ENCODE data around the gene SLC38A4. TPM values are rescaled to one million over a fixed set of nuclear protein-coding genes. Genes with fewer than 3 reads are reported as not detected.
"Not testable (repeated sequence)": the region's sequence is repeated elsewhere in the genome, so short reads cannot be mapped to it uniquely, and the experiment has no call there.

The SLC38A4 gene
- polyA plus RNA-seq, 4 donors, result 0.22 to 0.93 TPM; not detected in 2

- peaks cover 0 to 15% of the 10 kb centered on the region in 2 donors for H3K9me3 ChIP-seq (ENCODE audit: control insufficient read depth in 2 of 2, insufficient read depth in 1 of 2, low read depth in 1 of 2, low read length in 1 of 2)
- FAIRE-seq, result no peak
- no peaks in the 10 kb centered on the region for H3K36me3 ChIP-seq (ENCODE audit: control insufficient read depth in 3 of 3, insufficient read depth in 2 of 3, low read depth in 1 of 3, low read length in 3 of 3)
These were observed 62.6 kb downstream of the SLC38A4 start for GRCh38 chr12:46763230-46763629.

DNA sequence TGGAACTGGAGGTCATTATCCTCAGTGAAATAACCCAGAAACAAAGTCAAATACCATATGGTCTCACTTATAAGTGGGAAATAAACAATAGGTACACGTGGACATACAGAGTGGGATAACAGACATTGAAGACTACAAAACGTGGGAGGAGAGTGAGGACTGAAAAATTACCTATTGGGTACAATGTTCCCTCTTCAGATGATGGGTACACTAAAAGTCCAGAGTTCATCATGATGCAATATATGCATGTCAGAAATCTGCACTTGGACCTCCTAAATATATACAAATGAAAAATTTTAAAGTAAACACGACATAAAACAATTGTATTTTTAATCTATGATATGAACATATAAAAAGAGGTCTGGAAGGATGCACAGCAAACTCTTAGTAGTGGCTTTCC lies 71.2 kb downstream of the SLC38A4 start:
- no peak for DNase-seq

More at GRCh38 chr12:46763230-46763629, 62.6 kb downstream of the SLC38A4 start:
- no peak for DNase-seq
- Histone ChIP-seq H3K4me3 (ENCODE audit: low read depth in 1 of 3, low read length in 3 of 3) (no peak overlapping the region), H3K27me3 (ENCODE audit: control insufficient read depth in 3 of 3, insufficient read depth in 3 of 3, low read length in 3 of 3) (no peaks in the 10 kb centered on the region), H3K27ac (ENCODE audit: low read depth in 1 of 3, low read length in 2 of 3) (no peak overlapping the region), H3K4me1 (ENCODE audit: control insufficient read depth in 3 of 3, insufficient read depth in 2 of 3, low read depth in 1 of 3, low read length in 2 of 3) (no peaks in the 10 kb centered on the region)

GRCh38 chr12:46752396-46752795 lies 73.4 kb downstream of the SLC38A4 start:
- Histone ChIP-seq H3K36me3 (ENCODE audit: control insufficient read depth in 3 of 3, insufficient read depth in 2 of 3, low read depth in 1 of 3, low read length in 3 of 3) (no peaks in the 10 kb centered on the region), H3K27ac (ENCODE audit: low read depth in 1 of 3, low read length in 2 of 3) (no peak overlapping the region), H3K9me3 (ENCODE audit: control insufficient read depth in 2 of 2, insufficient read depth in 1 of 2, low read depth in 1 of 2, low read length in 1 of 2) (peaks cover 0 to 4% of the 10 kb centered on the region in 2 donors), H3K4me3 (ENCODE audit: low read depth in 1 of 3, low read length in 3 of 3) (no peak overlapping the region), H3K27me3 (ENCODE audit: control insufficient read depth in 3 of 3, insufficient read depth in 3 of 3, low read length in 3 of 3) (no peaks in the 10 kb centered on the region), H3K4me1 (ENCODE audit: control insufficient read depth in 3 of 3, insufficient read depth in 2 of 3, low read depth in 1 of 3, low read length in 2 of 3) (no peaks in the 10 kb centered on the region)
- DNase-seq (no peak), FAIRE-seq (no peak)
- WGBS, 3 donors, result 70 to 84% (median 80%) methylated on average over 2 of the region's 2 CpGs

More for the DNA sequence above, 71.2 kb downstream of the SLC38A4 start:
- FAIRE-seq, result no peak
- Histone ChIP-seq H3K4me1 (ENCODE audit: control insufficient read depth in 3 of 3, insufficient read depth in 2 of 3, low read depth in 1 of 3, low read length in 2 of 3) (no peaks in the 10 kb centered on the region), H3K4me3 (ENCODE audit: low read depth in 1 of 3, low read length in 3 of 3) (no peak overlapping the region), H3K9me3 (ENCODE audit: control insufficient read depth in 2 of 2, insufficient read depth in 1 of 2, low read depth in 1 of 2, low read length in 1 of 2) (peaks cover 0 to 19% of the 10 kb centered on the region in 2 donors), H3K27ac (ENCODE audit: low read depth in 1 of 3, low read length in 2 of 3) (no peak overlapping the region), H3K36me3 (ENCODE audit: control insufficient read depth in 3 of 3, insufficient read depth in 2 of 3, low read depth in 1 of 3, low read length in 3 of 3) (no peaks in the 10 kb centered on the region), H3K27me3 (ENCODE audit: control insufficient read depth in 3 of 3, insufficient read depth in 3 of 3, low read length in 3 of 3) (no peaks in the 10 kb centered on the region)
- WGBS, 3 donors, result 42 to 49% (median 46%) methylated on average over 3 of the region's 3 CpGs

- Histone ChIP-seq H3K36me3 (ENCODE audit: control insufficient read depth in 3 of 3, insufficient read depth in 2 of 3, low read depth in 1 of 3, low read length in 3 of 3) (no peaks in the 10 kb centered on the region), H3K9me3 (ENCODE audit: control insufficient read depth in 2 of 2, insufficient read depth in 1 of 2, low read depth in 1 of 2, low read length in 1 of 2) (peaks cover 0 to 2% of the 10 kb centered on the region in 2 donors), H3K27ac (ENCODE audit: low read depth in 1 of 3, low read length in 2 of 3) (no peak overlapping the region), H3K4me1 (ENCODE audit: control insufficient read depth in 3 of 3, insufficient read depth in 2 of 3, low read depth in 1 of 3, low read length in 2 of 3) (no peaks in the 10 kb centered on the region), H3K4me3 (ENCODE audit: low read depth in 1 of 3, low read length in 3 of 3) (no peak overlapping the region), H3K27me3 (ENCODE audit: control insufficient read depth in 3 of 3, insufficient read depth in 3 of 3, low read length in 3 of 3) (no peaks in the 10 kb centered on the region)
- DNase-seq (no peak), FAIRE-seq (no peak)
- WGBS, 3 donors, result 50 to 67% methylated on average over 1 of the region's 1 CpG; no CpG with 5 or more reads in 1 of the 3 donors
These were observed 74.6 kb downstream of the SLC38A4 start for GRCh38 chr12:46751173-46751572.

GRCh38 chr12:46749322-46749721 lies 76.5 kb downstream of the SLC38A4 start:
- 89 to 99% (median 94%) methylated on average over 4 of the region's 4 CpGs for WGBS, 3 donors
- H3K4me1 ChIP-seq (ENCODE audit: control insufficient read depth in 3 of 3, insufficient read depth in 2 of 3, low read depth in 1 of 3, low read length in 2 of 3), result no peaks in the 10 kb centered on the region
- no peaks in the 10 kb centered on the region for H3K27me3 ChIP-seq (ENCODE audit: control insufficient read depth in 3 of 3, insufficient read depth in 3 of 3, low read length in 3 of 3)
- DNase-seq (no peak), FAIRE-seq (no peak)
- H3K36me3 ChIP-seq (ENCODE audit: control insufficient read depth in 3 of 3, insufficient read depth in 2 of 3, low read depth in 1 of 3, low read length in 3 of 3), result no peaks in the 10 kb centered on the region
- peaks cover 0 to 4% of the 10 kb centered on the region in 2 donors for H3K9me3 ChIP-seq (ENCODE audit: control insufficient read depth in 2 of 2, insufficient read depth in 1 of 2, low read depth in 1 of 2, low read length in 1 of 2)
- no peak overlapping the region for H3K27ac ChIP-seq (ENCODE audit: low read depth in 1 of 3, low read length in 2 of 3)
- no peak overlapping the region for H3K4me3 ChIP-seq (ENCODE audit: low read depth in 1 of 3, low read length in 3 of 3)

DNA sequence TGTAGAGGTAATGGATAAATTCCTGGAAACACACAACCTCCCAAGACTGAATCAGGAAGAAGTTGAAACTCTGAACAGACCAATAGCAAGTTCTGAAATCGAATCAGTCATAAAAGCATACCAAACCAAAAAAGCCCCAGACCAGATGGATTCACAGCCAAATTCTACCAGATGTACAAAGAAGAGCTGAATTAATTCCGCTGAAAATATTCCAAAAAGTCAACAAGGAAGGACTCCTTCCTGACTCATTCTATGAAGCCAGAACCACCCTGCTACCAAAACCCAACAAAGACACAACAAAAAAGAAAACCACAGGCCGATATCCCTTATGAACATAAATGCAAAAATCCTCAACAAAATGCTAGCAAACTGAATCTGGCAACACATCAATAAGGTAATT lies 81.5 kb downstream of the SLC38A4 start:
- Histone ChIP-seq H3K36me3 (ENCODE audit: control insufficient read depth in 3 of 3, insufficient read depth in 2 of 3, low read depth in 1 of 3, low read length in 3 of 3) (no peaks in the 10 kb centered on the region), H3K27ac (ENCODE audit: low read depth in 1 of 3, low read length in 2 of 3) (no peak overlapping the region), H3K4me1 (ENCODE audit: control insufficient read depth in 3 of 3, insufficient read depth in 2 of 3, low read depth in 1 of 3, low read length in 2 of 3) (no peaks in the 10 kb centered on the region), H3K4me3 (ENCODE audit: low read depth in 1 of 3, low read length in 3 of 3) (no peak overlapping the region), H3K27me3 (ENCODE audit: control insufficient read depth in 3 of 3, insufficient read depth in 3 of 3, low read length in 3 of 3) (no peaks in the 10 kb centered on the region), H3K9me3 (ENCODE audit: control insufficient read depth in 2 of 2, insufficient read depth in 1 of 2, low read depth in 1 of 2, low read length in 1 of 2) (peaks cover 0 to 4% of the 10 kb centered on the region in 2 donors)
- DNase-seq (no peak), FAIRE-seq (no peak)
- 73 to 78% (median 78%) methylated on average over 3 of the region's 3 CpGs for WGBS, 3 donors

DNA sequence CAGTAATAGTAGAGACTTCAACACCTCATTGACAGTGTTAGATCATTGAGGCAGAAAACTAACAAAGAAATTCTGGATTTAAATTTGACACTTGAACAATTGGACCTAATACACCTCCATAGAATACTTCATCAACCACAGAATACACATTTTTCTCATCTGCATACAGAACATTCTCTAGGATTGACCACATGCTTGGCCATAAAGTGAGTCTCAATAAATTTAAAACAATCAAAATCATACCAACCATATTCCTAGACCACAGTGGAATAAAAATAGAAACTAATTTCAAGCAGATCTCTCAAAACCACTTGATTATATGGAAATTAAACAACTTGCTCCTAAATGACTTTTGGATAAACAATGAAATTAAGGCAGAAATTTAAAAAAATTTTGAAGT lies 82.3 kb downstream of the SLC38A4 start:
- no peak for DNase-seq
- FAIRE-seq, result no peak
- H3K4me1 ChIP-seq (ENCODE audit: control insufficient read depth in 3 of 3, insufficient read depth in 2 of 3, low read depth in 1 of 3, low read length in 2 of 3), result no peaks in the 10 kb centered on the region

GRCh38 chr12:46742271-46742670 lies 83.5 kb downstream of the SLC38A4 start:
- not testable (repeated sequence) for DNase-seq; H3K4me1 ChIP-seq (ENCODE audit: control insufficient read depth in 3 of 3, insufficient read depth in 2 of 3, low read depth in 1 of 3, low read length in 2 of 3); H3K27me3 ChIP-seq (ENCODE audit: control insufficient read depth in 3 of 3, insufficient read depth in 3 of 3, low read length in 3 of 3); H3K9me3 ChIP-seq (ENCODE audit: control insufficient read depth in 2 of 2, insufficient read depth in 1 of 2, low read depth in 1 of 2, low read length in 1 of 2); H3K36me3 ChIP-seq (ENCODE audit: control insufficient read depth in 3 of 3, insufficient read depth in 2 of 3, low read depth in 1 of 3, low read length in 3 of 3); FAIRE-seq; H3K27ac ChIP-seq (ENCODE audit: low read depth in 1 of 3, low read length in 2 of 3); H3K4me3 ChIP-seq (ENCODE audit: low read depth in 1 of 3, low read length in 3 of 3)
- WGBS, 3 donors, result 84 to 98% (median 93%) methylated on average over 1 of the region's 1 CpG

More for the DNA sequence above, 82.3 kb downstream of the SLC38A4 start:
- H3K36me3 ChIP-seq (ENCODE audit: control insufficient read depth in 3 of 3, insufficient read depth in 2 of 3, low read depth in 1 of 3, low read length in 3 of 3), result no peaks in the 10 kb centered on the region
- H3K9me3 ChIP-seq (ENCODE audit: control insufficient read depth in 2 of 2, insufficient read depth in 1 of 2, low read depth in 1 of 2, low read length in 1 of 2), result peaks cover 0 to 4% of the 10 kb centered on the region in 2 donors
- no peaks in the 10 kb centered on the region for H3K27me3 ChIP-seq (ENCODE audit: control insufficient read depth in 3 of 3, insufficient read depth in 3 of 3, low read length in 3 of 3)
- H3K27ac ChIP-seq (ENCODE audit: low read depth in 1 of 3, low read length in 2 of 3), result no peak overlapping the region
- H3K4me3 ChIP-seq (ENCODE audit: low read depth in 1 of 3, low read length in 3 of 3), result no peak overlapping the region

GRCh38 chr12:46725332-46725731 lies 100.5 kb downstream of the SLC38A4 start:
- Histone ChIP-seq H3K4me3 (ENCODE audit: low read depth in 1 of 3, low read length in 3 of 3) (no peak overlapping the region), H3K27me3 (ENCODE audit: control insufficient read depth in 3 of 3, insufficient read depth in 3 of 3, low read length in 3 of 3) (no peaks in the 10 kb centered on the region), H3K36me3 (ENCODE audit: control insufficient read depth in 3 of 3, insufficient read depth in 2 of 3, low read depth in 1 of 3, low read length in 3 of 3) (no peaks in the 10 kb centered on the region), H3K9me3 (ENCODE audit: control insufficient read depth in 2 of 2, insufficient read depth in 1 of 2, low read depth in 1 of 2, low read length in 1 of 2) (peaks cover 0 to 17% of the 10 kb centered on the region in 2 donors), H3K4me1 (ENCODE audit: control insufficient read depth in 3 of 3, insufficient read depth in 2 of 3, low read depth in 1 of 3, low read length in 2 of 3) (peaks cover 0 to 3% (median 0%) of the 10 kb centered on the region in 3 donors), H3K27ac (ENCODE audit: low read depth in 1 of 3, low read length in 2 of 3) (no peak overlapping the region)
- FAIRE-seq (no peak), DNase-seq (no peak)
- 72 to 90% (median 74%) methylated on average over 2 of the region's 2 CpGs for WGBS, 3 donors
